SK-N-SH (cell line): ENCODE data around the gene ELMO2. TPM values are rescaled to one million over a fixed set of nuclear protein-coding genes. Genes with fewer than 3 reads are reported as not detected.

Experiments
- CTCF ChIA-PET: fragments of 300-600, 350-600 bp; formaldehyde crosslinking; extraction: SDS; loops from one replicate; lab custom pipeline; 2021; lab: Yijun Ruan, JAX
- POLR2A ChIA-PET: fragments of 350-600 bp; sonication (Branson Sonifier 250); formaldehyde crosslinking; extraction: SDS; loops from one replicate; lab custom pipeline; 2020; ENCODE audit warnings: antibody characterized with exemption, inconsistent platforms; lab: Yijun Ruan, JAX
- DNase-seq: peaks from one replicate; pipeline ENCODE4 v3.0.0; 2012
- H2AFZ ChIP-seq: fragments of 200-600 bp; sonication (generic); 2 replicates; pipeline ENCODE4 v1.8.1; 2016; ENCODE audit warnings: antibody characterized with exemption, mild to moderate bottlenecking, low read depth
- H3F3A ChIP-seq: fragments of 200-600 bp; sonication (generic); replicated peaks from 2 replicates; pipeline ENCODE3; 2016; ENCODE audit warnings: antibody characterized with exemption, mild to moderate bottlenecking; ENCODE audit not compliant: insufficient read depth
- H3K27ac ChIP-seq, 2 experiments: fragments of 200-500 bp in 1 of 2; fragments of 200-600 bp in 1 of 2; sonication (Bioruptor generic) in 1 of 2; sonication (generic), shearing (Covaris generic) in 1 of 2; 2 replicates each; pipeline versions ENCODE4 v1.5.1 to v1.6.1; 2014 to 2016; ENCODE audit warnings: low read depth in 2 of 2, inconsistent platforms in 1 of 2, low read length in 1 of 2, mild to moderate bottlenecking in 1 of 2, mixed read lengths in 1 of 2
- H3K27me3 ChIP-seq: fragments of 200-600 bp; sonication (generic), shearing (Covaris generic); 2 replicates; pipeline ENCODE4 v1.6.1; 2016; ENCODE audit warnings: mixed run types; ENCODE audit not compliant: insufficient read depth
- H3K36me3 ChIP-seq, 2 experiments: fragments of 200-500 bp in 1 of 2; fragments of 200-600 bp in 1 of 2; sonication (Bioruptor generic) in 1 of 2; sonication (generic) in 1 of 2; replicated peaks in 1 of 2; 2 replicates each; pipeline versions ENCODE3 to v1.5.1; 2014 to 2016; ENCODE audit warnings: low read length in 1 of 2, mild to moderate bottlenecking in 1 of 2; ENCODE audit not compliant: insufficient read depth in 2 of 2, control insufficient read depth in 1 of 2
- H3K4me1 ChIP-seq, 2 experiments: fragments of 200-500 bp in 1 of 2; fragments of 200-600 bp in 1 of 2; sonication (Bioruptor generic) in 1 of 2; sonication (generic), shearing (Covaris generic) in 1 of 2; 2 replicates each; pipeline versions ENCODE4 v1.5.1 to v1.6.1; 2014 to 2016; ENCODE audit warnings: low read depth in 1 of 2, low read length in 1 of 2, mixed run types in 1 of 2; ENCODE audit not compliant: insufficient read depth in 2 of 2, control insufficient read depth in 1 of 2
- H3K4me2 ChIP-seq: fragments of 200-600 bp; sonication (generic), shearing (Covaris generic); 2 replicates; pipeline ENCODE4 v1.6.1; 2017; ENCODE audit warnings: mixed run types
- H3K4me3 ChIP-seq, 2 experiments: fragments of 200-500 bp in 1 of 2; fragments of 200-600 bp in 1 of 2; sonication (Bioruptor generic) in 1 of 2; sonication (generic), shearing (Covaris generic) in 1 of 2; 2 replicates each; pipeline versions ENCODE4 v1.5.1 to v1.8.1; 2014 to 2016; ENCODE audit warnings: low read depth in 2 of 2, inconsistent platforms in 1 of 2, low read length in 1 of 2, mild to moderate bottlenecking in 1 of 2, mixed read lengths in 1 of 2, moderate library complexity in 1 of 2
- H3K79me2 ChIP-seq: fragments of 200-600 bp; sonication (generic); 2 replicates; pipeline ENCODE4 v1.8.1; 2017; ENCODE audit warnings: mild to moderate bottlenecking; ENCODE audit not compliant: insufficient read depth
- H3K9ac ChIP-seq: fragments of 200-600 bp; sonication (generic); 2 replicates; pipeline ENCODE4 v1.6.1; 2017; ENCODE audit warnings: mixed run types
- H3K9me2 ChIP-seq: fragments of 200-600 bp; sonication (generic); 2 replicates; pipeline ENCODE4 v1.6.1; 2017; ENCODE audit warnings: mixed run types
- H3K9me3 ChIP-seq: fragments of 200-600 bp; sonication (generic); 2 replicates; pipeline ENCODE4 v1.6.1; 2017; ENCODE audit warnings: mixed run types, mild to moderate bottlenecking, moderate library complexity
- H4K20me1 ChIP-seq: fragments of 200-600 bp; sonication (generic); 2 replicates; pipeline ENCODE4 v1.6.1; 2017; ENCODE audit warnings: mild to moderate bottlenecking, mixed run types; ENCODE audit not compliant: insufficient read depth
- CHD2 ChIP-seq: fragments of 150-350 bp; IDR thresholded peaks from 2 replicates; pipeline ENCODE4 v1.6.1; 2018; ENCODE audit warnings: low read length; ENCODE audit not compliant: partially characterized antibody
- ELF1 ChIP-seq: IDR thresholded peaks from 2 replicates; pipeline ENCODE4 v1.4.0; 2012
- FOXM1 ChIP-seq: IDR thresholded peaks from 2 replicates; pipeline ENCODE4 v1.4.0; 2012; ENCODE audit warnings: low read depth, mild to moderate bottlenecking
- GABPA ChIP-seq: IDR thresholded peaks from 2 replicates; pipeline ENCODE4 v1.4.0; 2012; ENCODE audit warnings: low read depth, mild to moderate bottlenecking
- GATA2 ChIP-seq: sonication (generic); formaldehyde crosslinking; IDR thresholded peaks from 2 replicates; pipeline ENCODE4 v1.5.0; 2020; ENCODE audit warnings: mild to moderate bottlenecking, missing genetic modification reagents
- MEF2A ChIP-seq: IDR thresholded peaks from 2 replicates; pipeline ENCODE4 v1.4.0; 2012; ENCODE audit warnings: low read depth, borderline replicate concordance
- MXI1 ChIP-seq: IDR thresholded peaks from 2 replicates; pipeline ENCODE4 v1.6.1; 2012; ENCODE audit warnings: mild to moderate bottlenecking, low read depth, low read length, improper control_type of control experiment
- NFIC ChIP-seq: IDR thresholded peaks from 2 replicates; pipeline ENCODE4 v1.4.0; 2012; ENCODE audit warnings: borderline replicate concordance
- PBX3 ChIP-seq: IDR thresholded peaks from 2 replicates; pipeline ENCODE4; 2012
- POLR2AphosphoS5 ChIP-seq: IDR thresholded peaks from 2 replicates; pipeline ENCODE4 v1.6.1; 2012; ENCODE audit warnings: low read depth, low read length
- REST ChIP-seq: IDR thresholded peaks from 2 replicates; pipeline ENCODE4 v1.6.1; 2012; ENCODE audit warnings: mild to moderate bottlenecking, low read depth, low read length, moderate library complexity
- SIN3A ChIP-seq: IDR thresholded peaks from 2 replicates; pipeline ENCODE4 v1.6.1; 2012; ENCODE audit warnings: low read depth, mild to moderate bottlenecking, low read length, moderate library complexity, borderline replicate concordance
- SMC3 ChIP-seq: IDR thresholded peaks from 2 replicates; pipeline ENCODE4 v1.6.1; 2012; ENCODE audit warnings: low read depth, low read length, improper control_type of control experiment
- YY1 ChIP-seq: IDR thresholded peaks from 2 replicates; pipeline ENCODE4 v1.4.0; 2012; ENCODE audit warnings: low read depth, mild to moderate bottlenecking
- WGBS: methylation state at CpG from one replicate; pipeline ENCODE4 v1.1.6; 2017; ENCODE audit warnings: low lambda C conversion rate; 5-methylcytosine and 5-hydroxymethylcytosine counted together
- polyA plus RNA-seq, 3 experiments: library from polyadenylated mRNA; depleted of rRNA; stranded (reverse); fragments of >200 nt; gene quantifications; 2 replicates each; pipeline ENCODE4 v1.2.3, GENCODE V29; 2012
- TF ChIP-seq, protein P1 (sequence below): IDR thresholded peaks from 2 replicates; pipeline ENCODE4 v1.4.0; 2012; ENCODE audit warnings: low read depth
- TF ChIP-seq, protein P2 (sequence below): fragments of 150-350 bp; IDR thresholded peaks from 2 replicates; pipeline ENCODE4 v1.6.1; 2017; ENCODE audit warnings: antibody characterized with exemption, low read length, low read depth, borderline replicate concordance
- TF ChIP-seq, protein P3 (sequence below): fragments of 150-350 bp; IDR thresholded peaks from 2 replicates; pipeline ENCODE4 v1.6.1; 2016; ENCODE audit warnings: mild to moderate bottlenecking, low read depth, low read length
- TF ChIP-seq, protein P4 (sequence below): IDR thresholded peaks from 2 replicates; pipeline ENCODE4 v1.4.0; 2012; ENCODE audit warnings: low read depth, borderline replicate concordance

The ELMO2 gene
- 32.1 and 38.5 TPM in 2 replicates for polyA plus RNA-seq (2012; rRNA removed)
- polyA plus RNA-seq (2012; cell fraction: cytosol; rRNA removed) = 22.3 and 28.4 TPM in 2 replicates
- 50.3 and 60.9 TPM in 2 replicates for polyA plus RNA-seq (2012; cell fraction: nucleus; rRNA removed)

- TF ChIP-seq MEF2A (no peak), FOXM1 (no peak), GABPA (peak; percentile 66; the same call in 1 of the 2 replicates), SMC3 (no peak), SIN3A (0 out of 2 replicates have a peak, but pooled peaks have one; percentile 36), CHD2 (peak; percentile 68), ELF1 (peak; percentile 59; the same call in 1 of the 2 replicates), POLR2AphosphoS5 (peak; percentile 56), REST (0 out of 2 replicates have a peak, but pooled peaks have one; percentile 11), NFIC (no peak), PBX3 (peak; percentile 100), GATA2 (CRISPR knock-in tag) (no peak), YY1 (no peak), MXI1 (peak; percentile 79)
- TF ChIP-seq, protein P1, sequence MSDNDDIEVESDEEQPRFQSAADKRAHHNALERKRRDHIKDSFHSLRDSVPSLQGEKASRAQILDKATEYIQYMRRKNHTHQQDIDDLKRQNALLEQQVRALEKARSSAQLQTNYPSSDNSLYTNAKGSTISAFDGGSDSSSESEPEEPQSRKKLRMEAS = peak; percentile 22; the same call in 1 of the 2 replicates
- TF ChIP-seq, protein P2, sequence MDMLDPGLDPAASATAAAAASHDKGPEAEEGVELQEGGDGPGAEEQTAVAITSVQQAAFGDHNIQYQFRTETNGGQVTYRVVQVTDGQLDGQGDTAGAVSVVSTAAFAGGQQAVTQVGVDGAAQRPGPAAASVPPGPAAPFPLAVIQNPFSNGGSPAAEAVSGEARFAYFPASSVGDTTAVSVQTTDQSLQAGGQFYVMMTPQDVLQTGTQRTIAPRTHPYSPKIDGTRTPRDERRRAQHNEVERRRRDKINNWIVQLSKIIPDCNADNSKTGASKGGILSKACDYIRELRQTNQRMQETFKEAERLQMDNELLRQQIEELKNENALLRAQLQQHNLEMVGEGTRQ = no peak
- TF ChIP-seq, protein P3, sequence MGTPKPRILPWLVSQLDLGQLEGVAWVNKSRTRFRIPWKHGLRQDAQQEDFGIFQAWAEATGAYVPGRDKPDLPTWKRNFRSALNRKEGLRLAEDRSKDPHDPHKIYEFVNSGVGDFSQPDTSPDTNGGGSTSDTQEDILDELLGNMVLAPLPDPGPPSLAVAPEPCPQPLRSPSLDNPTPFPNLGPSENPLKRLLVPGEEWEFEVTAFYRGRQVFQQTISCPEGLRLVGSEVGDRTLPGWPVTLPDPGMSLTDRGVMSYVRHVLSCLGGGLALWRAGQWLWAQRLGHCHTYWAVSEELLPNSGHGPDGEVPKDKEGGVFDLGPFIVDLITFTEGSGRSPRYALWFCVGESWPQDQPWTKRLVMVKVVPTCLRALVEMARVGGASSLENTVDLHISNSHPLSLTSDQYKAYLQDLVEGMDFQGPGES = peak; percentile 75
- TF ChIP-seq, protein P4, sequence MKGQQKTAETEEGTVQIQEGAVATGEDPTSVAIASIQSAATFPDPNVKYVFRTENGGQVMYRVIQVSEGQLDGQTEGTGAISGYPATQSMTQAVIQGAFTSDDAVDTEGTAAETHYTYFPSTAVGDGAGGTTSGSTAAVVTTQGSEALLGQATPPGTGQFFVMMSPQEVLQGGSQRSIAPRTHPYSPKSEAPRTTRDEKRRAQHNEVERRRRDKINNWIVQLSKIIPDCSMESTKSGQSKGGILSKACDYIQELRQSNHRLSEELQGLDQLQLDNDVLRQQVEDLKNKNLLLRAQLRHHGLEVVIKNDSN = no peak
- peak within 1 kb of the TSS; percentile 93 for H2AFZ ChIP-seq
- DNase-seq = peak; percentile 95
- peak within 1 kb of the TSS; percentile 85 to 96 for H3K4me3 ChIP-seq
- H3K9me2 ChIP-seq = no peaks in the 10 kb centered on the region
- H3K9ac ChIP-seq = peak within 1 kb of the TSS; percentile 89
- H3K9me3 ChIP-seq = no peaks in the 10 kb centered on the region
- peaks cover 42% of the 10 kb centered on the region for H4K20me1 ChIP-seq
- 1% methylated on average over 27 of the region's 60 CpGs for WGBS
- peaks cover 3 to 8% of the 10 kb centered on the region in 2 experiments for H3K36me3 ChIP-seq
- H3K4me1 ChIP-seq = peaks cover 4 to 17% of the 10 kb centered on the region in 2 experiments; a peak in 2 of 4 replicates
- peak within 1 kb of the TSS; percentile 94 for H3K4me2 ChIP-seq
- CTCF ChIA-PET = interaction anchor here (0.6 to 2.7 kb wide), 6 partner anchors 9 to 99 kb away, joined by 3 to 11 read pairs (median 4); no protein-coding TSS in a partner anchor
- no peaks in the 10 kb centered on the region for H3F3A ChIP-seq
- POLR2A ChIA-PET = interaction anchor here (0.7 to 1.6 kb wide), 5 partner anchors 20 to 106 kb away, joined by 3 to 10 read pairs (median 3); no protein-coding TSS in a partner anchor
- H3K79me2 ChIP-seq = peaks cover 44% of the 10 kb centered on the region
- H3K27ac ChIP-seq = peak within 1 kb of the TSS; percentile 88 to 93
- no peaks in the 10 kb centered on the region for H3K27me3 ChIP-seq
These were observed at the start of gene ELMO2 for GRCh38 chr20:46406200-46406985. TSS of gene ELMO2 (minus strand) at chr20:46406615. CDS start at chr20:46394482, 12,133 bp downstream.
